ENCODE data around the gene ARHGAP27.

Gene ARHGAP27

DNA sequence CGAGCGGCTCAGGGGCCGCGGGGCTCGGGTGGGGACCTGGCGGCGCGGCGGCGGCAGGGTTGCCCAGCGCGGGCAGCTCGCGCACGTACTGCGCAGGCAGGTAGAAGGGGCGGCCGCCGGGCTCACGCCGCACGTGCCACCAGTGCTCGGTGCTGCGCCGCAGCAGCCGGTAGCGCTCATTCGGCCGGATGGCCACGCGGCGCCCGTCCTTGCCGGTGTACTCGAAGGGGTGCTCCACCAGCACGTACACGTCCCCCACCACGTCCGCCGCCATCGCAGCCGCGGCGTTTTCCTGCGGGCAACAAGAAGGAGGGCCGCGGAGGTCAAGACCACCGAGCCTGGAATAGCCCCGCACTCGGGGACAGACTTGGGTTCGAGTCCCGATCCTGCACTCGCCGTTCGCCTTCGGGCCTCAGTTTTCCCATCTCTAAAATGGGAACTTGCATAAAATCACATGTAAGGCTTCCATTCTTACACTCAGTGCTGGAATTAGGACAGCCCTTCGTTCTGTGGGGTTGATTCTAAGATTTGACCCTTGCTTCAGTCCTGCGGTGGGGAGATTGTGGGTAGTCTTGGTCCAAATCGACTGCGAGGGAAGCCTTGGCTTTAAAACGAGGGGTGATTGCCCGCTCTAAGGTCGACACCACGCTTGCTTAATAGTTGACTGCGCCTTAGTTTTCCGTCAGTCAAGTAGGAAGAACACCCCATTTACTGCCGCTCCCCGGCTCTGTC lies 2.5 kb downstream of the ARHGAP27 start:
- DNase-seq, result no peak

DNA sequence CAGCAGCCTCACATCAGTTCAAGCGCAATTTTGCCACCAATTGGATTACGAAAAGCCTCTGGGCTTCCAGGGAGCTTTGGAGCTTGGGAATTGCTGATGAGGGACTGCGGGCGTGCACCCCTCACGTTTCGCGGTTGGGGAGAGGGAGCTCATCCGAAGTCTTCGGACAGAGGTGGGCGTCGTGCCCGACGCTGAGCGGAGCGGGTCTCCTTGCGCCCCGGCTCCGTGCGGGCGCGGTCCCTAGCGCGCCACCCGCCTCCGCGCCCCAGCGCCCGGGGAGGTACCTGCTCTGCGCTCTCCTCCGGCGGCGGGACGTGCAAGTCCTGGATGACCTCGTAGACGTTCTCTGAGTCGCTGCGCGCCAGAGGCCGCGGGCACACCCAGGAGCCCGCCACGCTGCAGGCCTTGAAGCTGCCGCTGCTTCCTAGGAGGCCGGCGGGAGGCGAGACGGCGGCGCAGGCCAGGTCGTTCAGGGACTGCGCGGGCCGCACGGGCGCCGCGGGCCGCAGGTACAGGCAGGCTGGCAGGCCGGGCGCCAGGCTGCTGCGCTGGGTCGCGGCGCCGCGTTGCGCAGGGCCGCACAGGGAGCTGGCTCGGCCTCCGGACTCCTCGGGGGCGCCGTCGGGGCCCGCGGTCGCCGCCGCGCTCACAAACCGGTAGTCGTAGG lies 3.2 kb downstream of the ARHGAP27 start:
- no peak for DNase-seq

DNA sequence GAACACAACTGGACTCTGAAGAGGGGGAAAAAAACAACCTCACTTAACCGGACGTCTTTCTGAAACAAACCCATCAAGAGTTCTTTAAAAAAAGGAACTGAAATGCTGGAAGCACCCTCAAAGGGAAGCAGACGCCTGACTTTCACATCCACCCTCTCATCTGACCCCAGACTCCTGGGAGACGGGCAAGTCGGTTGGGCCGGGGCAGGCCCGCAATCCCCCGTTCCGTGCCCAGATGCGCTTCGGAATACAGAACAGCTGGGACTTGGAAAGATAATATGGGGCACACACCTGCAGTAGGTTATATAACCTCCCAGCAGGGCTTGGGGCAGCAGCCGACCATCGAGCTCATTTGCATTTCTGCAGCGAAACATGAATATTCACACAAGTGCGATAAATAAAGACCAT lies 3.7 kb downstream of the ARHGAP27 start:
- DNase-seq, result peak; percentile 29

DNA sequence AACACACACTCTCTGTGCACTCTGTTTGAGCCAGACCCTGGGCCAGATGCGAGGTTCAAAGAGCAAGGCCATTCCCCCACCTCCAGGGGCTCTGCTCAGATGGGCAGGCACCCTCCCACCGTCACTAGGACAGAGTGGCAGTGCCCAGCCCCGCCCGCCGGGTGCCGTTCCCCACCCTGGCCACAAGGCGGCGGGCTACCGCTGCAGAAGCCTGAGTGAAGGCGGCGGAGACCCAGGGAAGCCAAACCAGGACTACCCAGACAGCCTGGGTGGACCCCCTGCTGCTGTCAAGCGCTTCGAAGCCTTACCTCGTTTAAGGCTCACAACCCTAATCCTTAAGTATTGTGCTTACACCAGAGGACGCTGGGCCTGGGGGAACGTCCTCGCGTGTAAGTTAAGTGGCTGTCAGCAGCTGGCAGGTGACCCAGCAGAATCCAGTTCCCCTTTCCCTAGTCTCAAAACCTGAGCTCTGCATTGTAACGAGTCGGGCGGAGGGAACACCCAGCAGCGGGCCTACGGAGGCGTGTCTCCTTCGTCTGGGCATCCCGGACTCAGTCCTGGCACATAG lies 4.5 kb downstream of the ARHGAP27 start:
- peak; percentile 71 for DNase-seq

DNA sequence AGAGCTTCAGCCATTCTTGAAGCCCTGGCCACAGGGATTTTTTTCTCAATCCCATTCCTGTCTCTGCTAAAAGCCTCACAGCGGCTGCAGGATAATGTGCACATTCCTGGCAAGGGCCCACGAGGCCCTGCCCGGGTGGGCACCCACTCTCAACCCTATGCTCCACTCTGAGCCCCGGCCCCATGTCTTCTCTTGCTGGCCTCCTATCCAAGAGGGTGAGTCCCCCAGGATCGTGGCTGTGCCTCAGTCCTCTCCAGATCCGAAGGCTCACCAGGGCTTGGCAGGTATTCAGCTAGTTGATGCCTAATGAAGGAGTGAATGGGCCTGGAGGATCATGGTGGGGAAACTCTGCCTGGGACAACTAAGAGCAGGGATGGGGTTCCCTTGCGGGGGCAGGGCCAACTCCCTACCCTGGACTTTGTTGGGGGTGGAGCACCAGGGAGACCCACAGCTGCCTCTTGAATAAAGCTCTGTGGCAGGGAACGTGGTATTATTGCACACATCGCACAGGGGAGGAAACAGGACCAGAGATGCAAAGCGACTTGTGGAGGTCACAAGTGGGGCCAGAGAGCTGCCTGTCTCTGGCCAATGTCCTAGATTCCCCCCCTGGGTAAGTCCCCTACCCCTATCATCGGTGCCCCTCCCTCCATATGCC lies 5.4 kb downstream of the ARHGAP27 start:
- DNase-seq, result no peak

DNA sequence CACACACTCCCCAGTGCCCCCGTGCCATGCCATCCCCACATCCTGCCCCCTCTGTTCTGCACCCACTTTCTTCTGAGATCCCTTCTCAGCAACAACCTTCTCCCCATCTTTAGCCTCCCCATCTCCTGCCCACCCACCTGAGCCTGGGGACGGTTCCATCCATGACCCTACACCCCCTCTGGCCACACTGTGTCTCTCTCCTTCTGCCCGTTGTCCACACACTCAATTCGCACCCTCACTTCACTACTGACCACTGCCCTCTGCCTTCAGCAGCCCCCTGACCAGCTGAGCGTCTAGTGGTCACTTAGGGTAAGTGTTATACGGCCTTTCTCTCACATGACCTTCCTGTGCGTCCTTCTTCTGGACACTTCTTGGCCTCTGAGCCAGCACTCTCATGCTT lies 6.1 kb downstream of the ARHGAP27 start:
- DNase-seq, result no peak

DNA sequence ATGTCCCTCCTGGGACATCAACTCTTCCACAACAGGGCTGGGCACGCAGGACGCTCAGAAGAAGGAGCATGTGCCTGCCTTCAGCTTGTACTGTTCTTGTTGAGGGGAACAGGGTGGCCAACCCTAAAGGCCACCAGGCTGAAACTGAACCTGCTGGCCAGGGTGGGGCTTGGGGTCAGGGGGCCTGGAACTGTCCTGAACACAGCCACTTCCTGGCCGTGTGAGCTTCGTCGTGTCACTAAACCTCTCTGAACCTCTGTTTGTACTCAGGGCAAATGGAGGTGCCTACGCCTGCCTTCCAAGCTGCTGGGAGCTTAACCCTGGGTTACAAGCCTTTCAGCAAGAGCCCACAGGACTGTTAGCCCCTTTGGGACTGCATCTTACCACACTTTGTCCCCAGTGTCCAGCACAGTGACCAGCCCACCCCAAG lies 6.7 kb downstream of the ARHGAP27 start:
- DNase-seq, result no peak

DNA sequence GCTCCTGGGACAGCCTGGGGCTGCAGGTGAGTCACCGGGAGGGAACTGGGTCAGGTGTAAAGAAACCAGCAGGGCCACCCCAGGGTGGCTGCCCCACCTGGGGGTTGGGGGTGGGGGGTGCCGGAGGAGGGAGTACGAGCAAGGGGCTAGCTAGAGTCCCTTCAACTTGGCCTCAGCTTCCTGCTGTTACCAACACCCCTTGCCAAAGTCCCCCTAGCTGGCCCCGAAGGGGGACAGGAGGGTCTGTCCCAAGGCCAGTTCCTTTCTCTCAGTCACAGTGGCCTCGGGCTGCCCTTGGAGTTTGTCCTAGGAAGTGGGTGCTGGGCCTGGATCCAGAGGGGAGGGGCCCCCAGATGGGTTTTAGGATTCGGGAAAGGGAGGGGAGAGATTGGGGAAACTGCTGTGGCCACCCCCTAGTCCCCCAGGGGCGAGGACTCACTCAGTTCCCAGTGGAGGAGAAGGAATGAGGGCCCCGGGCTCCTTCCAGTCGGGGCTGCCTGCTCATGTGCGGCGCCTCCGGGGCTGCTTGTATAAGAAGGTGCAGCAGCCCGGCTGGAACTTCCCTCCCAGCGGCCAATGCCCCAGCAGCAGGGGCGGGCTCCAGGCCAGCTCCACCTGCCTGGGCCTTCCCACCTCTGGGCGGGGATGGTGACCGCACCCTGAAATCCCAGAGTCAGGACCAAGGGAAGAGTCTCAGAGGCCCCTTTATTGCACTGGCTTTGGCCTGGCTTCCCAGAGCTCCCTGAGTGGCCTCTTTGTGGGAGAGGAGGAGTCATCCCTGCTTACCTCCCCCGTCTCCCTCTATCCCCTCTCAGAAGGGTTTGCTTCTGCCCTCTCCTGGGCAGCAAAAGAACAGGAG lies 7.3 kb downstream of the ARHGAP27 start:
- no peak for DNase-seq

DNA sequence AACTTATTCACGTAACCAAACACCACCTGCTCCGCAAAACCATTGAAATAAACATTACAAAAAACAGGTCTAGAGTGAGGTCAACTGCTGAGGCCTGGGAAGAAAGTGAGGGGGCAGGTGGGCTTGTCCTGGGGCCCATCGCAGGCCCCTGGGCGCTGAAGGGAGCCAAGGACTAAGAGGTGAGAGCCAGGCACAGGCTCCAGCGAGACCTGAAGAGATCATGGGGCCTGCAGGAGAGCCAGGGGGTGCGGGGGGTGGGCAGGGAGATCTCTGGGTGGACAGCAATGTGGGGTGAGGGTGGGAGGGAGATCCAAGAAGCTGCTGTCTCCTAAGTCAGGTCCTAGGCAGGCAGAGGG lies 7.9 kb downstream of the ARHGAP27 start:
- DNase-seq, result no peak

DNA sequence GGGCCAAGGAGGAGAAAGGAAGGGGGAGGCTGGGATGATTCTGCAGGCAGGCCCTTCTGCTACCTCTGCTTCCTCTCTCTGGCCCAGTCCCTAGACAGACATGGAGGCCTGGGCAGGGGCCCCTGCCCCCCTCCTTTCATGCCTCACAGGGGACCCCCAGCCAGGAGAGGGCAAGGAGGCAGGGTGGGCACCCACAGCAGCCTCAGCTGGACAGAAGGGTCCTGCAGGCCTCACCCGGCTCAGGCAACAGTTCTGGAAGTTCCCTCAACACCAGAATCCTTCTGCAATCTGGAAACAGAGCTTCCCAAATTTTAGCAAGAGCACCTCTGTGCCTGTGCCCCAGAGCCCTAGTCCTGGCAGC lies 8.7 kb downstream of the ARHGAP27 start:
- no peak for DNase-seq

DNA sequence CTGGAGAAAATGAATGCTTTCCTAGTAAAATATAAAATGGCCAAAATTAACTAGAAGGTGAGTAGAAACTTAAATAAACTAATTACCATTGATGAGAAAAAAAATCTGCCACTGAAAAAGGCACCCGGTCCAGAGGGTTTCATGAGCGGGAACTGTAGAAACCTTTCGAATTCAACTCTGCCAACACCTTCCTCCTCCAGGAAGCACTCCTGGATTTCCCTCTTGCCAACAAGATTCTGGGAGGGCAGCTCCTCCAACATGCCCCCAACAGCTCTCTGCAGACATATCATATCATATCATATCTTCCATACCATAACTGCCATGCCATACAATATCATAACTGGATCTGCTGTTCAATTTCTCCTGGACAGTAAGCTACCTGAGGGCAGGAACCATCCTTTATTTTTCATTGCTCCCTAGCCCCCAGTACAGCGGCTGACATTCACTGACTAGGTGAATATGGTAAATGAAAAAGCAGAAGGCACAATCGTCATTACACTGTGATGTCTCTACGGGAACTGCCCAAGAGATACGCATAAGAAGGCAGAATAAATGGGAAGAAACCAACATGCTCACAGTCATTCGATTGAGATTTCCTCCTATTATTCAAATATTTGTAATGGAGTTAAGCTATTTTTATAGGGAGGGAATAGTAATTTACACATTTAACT lies 9.2 kb downstream of the ARHGAP27 start:
- DNase-seq, result no peak

DNA sequence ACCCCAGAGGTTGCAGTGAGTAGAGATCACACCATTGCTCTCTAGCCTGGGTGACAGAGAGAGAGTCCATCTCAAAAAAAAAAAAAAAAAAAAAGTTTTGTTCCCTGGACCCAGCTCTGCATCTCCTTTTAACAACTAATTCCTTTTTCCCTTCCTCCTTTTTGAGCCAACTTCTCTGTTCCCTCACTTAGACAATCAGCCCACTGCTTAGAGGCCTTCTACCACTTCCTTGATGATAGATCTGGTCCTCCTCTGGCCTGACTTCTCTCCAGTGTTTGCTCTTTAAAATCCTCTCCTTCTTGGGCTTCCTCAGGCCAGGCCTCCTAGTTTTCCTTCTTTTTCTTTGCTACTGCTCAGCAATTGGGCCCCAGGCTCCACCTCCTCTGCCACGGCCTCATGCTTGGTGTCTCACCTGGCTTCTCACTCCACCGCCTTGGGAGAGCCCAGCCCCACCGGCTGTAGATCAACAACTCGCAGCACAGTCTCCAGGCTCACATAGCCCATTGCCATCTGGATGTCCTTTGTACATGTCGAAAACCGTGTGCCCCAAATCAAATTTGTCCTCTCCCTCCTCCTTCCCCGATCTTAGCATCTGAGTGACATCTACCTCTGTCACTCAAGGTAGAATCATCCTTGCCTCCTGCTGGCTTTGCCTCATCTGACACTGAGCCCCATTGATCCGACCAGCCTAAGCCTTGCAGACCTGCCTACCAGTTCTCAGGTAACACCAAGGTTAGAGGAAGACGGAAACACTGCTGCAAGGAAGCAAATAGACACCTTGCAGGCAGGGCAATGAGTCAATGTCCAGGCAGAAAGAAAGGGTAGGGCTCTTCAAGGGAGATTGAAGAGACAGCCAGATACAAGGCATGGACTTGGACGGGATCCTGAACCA lies 17.4 kb downstream of the ARHGAP27 start:
- DNase-seq, result no peak

DNA sequence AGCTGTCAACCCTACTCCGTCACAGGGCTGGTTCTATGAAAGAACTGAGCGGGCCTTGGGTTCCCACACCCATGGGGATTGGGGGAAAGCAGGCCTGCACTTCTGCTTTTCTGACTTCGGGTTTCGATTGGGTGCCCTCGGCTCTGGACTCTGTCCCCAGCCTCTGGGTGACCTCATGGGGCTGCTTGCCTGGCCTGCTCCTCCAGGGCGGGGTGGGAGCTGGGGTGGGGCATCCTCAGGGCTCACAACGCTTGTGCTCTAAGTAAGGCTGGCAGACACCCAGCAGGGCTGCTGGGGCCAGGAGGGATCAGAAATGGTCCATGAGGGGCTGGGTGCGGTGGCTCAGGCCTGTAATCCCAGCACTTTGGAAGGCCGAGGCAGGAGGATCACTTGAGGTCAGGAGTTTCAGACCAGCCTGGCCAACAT lies 19.2 kb downstream of the ARHGAP27 start:
- peak; percentile 73 for DNase-seq

DNA sequence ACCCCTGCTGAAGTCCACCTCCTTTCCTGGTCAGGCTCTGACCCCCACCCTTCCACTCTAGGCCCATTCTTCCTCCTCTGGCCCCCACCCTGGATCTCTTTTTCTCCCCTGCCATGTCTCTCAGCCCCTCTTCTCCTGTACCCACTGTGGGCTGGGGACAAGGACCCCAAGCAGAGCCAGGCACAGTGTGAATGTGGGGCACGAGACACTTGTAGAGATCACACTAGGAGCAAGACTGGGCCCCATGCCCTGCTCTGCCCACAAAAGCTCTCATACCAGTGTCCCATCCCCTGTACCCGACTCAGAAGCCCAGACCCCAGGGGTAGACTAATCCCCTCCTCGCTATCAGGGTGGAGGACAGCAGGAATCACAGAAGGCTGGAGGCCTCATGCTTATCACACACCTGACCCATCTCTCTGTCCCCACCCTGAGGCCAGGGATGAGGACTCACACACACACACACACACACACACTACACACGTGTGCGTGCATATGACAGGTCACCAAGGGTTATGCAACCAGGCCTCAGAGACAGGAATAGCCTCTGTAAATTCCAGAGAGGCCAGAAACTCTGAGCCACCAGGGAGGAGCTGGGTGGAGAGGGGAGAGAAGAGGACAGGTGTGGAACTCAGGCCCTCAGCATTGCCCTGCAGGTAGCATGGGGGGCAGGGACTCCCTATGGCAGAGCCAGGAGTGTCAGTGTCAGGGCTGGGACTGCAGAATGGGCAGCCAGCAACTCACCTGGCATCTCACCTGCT lies 21.1 kb downstream of the ARHGAP27 start:
- DNase-seq, result no peak

DNA sequence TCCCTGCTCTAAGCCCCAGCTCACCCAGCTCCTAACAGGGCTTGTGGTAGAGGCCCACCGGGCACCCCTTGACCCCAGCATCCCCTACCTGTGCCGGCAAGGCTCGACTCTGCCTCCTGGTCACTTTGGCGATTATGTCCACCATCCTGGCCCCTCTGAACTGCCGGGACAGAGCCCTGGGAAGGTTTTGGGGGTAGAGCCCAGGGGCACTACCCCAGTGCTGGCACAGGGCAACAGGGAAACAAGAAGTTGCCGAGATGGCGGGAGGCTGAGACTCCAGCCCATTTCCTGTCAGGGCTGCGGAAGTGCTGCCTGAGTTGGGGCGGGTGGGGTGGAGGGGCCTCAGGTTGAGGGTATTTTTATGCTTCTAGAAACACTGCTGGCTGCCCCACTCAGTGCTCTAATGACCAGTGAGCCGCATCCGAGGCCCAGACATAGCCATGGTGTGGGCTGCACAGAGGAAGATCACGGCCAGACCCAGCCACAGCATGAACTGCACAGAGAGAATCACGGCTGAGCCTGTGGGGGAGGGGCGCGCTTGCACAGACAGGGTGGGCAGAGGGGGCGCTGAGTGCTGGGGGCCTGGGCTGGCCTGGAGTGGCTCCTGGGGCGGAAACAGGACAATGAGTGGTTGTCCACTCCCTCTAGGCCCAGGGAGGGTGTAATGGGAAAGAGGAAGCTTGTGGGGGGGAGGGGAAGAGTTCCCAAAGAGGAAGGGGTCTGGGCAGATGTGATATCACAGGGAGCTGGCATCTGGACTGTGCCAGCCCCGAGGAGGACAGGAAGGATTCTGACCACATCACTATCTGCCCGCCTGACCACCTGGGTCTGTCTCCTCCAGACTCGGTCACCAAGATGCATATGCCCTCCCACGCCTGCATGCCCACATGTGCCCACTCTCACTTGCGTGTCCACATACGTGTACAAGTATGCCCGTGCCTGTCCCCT lies 22.3 kb downstream of the ARHGAP27 start:
- DNase-seq, result peak; percentile 65

DNA sequence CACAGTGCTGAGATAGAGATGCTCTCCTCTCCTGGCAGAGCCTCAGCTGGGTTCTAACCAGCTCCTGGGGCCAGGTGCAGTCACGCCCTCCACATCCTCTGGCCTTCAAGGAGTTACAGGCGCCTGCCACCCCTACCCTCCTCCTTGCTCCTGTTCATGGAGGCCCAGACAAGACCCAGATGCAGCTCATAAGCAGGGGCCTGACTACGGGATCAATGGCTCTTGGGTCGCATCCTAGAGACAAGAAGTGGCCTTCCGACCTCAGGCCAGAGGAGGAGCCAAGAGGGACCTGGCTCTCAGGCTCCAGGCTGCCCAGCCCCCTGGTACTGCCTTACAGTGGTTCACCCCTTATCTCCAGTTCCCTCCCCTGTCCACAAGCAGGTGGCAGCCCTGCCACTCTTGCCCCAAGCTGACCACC lies 23.0 kb downstream of the ARHGAP27 start:
- DNase-seq, result no peak

DNA sequence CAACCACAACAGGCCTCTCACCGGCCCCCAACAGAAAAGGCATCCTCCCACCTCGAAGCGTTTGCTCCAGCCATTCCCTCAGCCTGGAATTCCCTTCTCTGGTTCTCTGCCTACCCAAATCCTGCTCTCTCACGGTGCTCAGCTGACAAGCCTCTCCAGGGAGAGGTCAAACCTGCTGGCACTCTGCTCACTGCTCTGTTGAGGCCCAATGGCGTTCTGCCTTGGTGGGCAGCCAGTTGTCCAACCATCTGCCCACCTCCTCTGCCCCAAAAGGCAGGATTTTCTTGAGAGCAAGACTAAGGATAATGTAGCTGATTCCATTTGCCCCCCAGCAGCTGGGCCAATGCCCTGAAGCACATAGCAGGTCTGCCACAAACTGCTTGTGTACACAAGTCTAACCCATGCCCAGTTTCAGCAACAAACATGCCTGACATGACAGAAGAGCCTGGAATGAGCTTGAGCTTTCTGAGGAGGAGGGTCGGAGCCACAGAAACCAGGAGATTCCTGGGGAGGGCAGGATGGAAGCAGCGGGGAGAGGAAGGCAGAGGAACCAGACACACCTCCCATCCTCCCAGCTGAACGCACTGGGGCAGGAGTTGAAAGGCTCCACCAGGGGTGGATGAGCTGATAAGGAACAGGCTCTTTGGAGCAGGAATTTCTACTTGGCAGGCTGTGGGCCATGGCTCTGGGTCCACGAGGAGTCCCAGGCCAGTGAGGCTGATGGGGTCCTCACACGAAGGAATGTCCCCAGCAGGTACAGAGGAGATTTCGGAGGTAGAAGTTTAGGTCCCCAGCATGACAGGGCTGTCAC lies 23.9 kb downstream of the ARHGAP27 start:
- no peak for DNase-seq

DNA sequence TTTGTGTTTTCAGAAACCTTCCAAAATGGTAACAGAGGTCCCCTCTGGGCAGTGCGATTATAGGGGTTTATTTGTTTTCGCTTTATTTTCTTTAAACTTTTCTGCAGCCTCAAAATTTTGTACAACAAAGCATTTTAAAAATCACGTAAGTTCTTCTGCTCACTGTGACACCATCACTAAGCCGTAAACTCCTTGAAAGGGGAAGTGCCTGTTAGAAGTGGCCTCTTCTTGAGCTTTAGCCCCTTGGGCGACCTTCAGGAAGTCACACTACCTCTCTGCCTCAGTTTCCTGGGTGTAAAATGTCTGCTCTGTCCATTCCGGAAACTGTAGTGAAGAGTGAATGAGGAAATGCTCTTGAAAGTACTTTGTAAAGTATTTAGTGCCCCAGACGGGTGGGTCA lies 26.6 kb downstream of the ARHGAP27 start:
- no peak for DNase-seq
